H9 (cell line): ENCODE measurements around the gene SLC52A1. TPM values are rescaled to one million over a fixed set of nuclear protein-coding genes. Genes with fewer than 3 reads are reported as not detected.

Source experiments
- DNase-seq: peaks from one replicate; pipeline ENCODE4 v3.0.0-alpha.2; 2017
- H2AFZ ChIP-seq: one replicate; pipeline ENCODE4 v1.6.1; 2013; ENCODE audit warnings: mild to moderate bottlenecking, low read length, control low read depth, moderate library complexity
- H2AK5ac ChIP-seq: 2 replicates; pipeline ENCODE4 v1.6.1; 2013; ENCODE audit warnings: low read length, control low read depth, mixed read lengths; ENCODE audit not compliant: insufficient read length
- H2BK120ac ChIP-seq: one replicate; pipeline ENCODE4 v1.6.1; 2013; ENCODE audit warnings: low read depth, mild to moderate bottlenecking, low read length, control low read depth, inconsistent platforms; ENCODE audit not compliant: poor library complexity, severe bottlenecking
- H2BK12ac ChIP-seq: 2 replicates; pipeline ENCODE4 v1.6.1; 2013; ENCODE audit warnings: low read length, control low read depth, mixed read lengths, low read depth; ENCODE audit not compliant: insufficient read length
- H2BK15ac ChIP-seq: 2 replicates; pipeline ENCODE4 v1.6.1; 2013; ENCODE audit warnings: low read depth, low read length, control low read depth
- H2BK20ac ChIP-seq: one replicate; pipeline ENCODE4 v1.6.1; 2013; ENCODE audit warnings: low read depth, mild to moderate bottlenecking, low read length, control low read depth, inconsistent platforms; ENCODE audit not compliant: poor library complexity, severe bottlenecking
- H2BK5ac ChIP-seq: 2 replicates; pipeline ENCODE4 v1.6.1; 2013; ENCODE audit warnings: low read length, control low read depth, mixed read lengths; ENCODE audit not compliant: insufficient read length
- H3K14ac ChIP-seq: 2 replicates; pipeline ENCODE4 v1.6.1; 2013; ENCODE audit warnings: low read length, control low read depth; ENCODE audit not compliant: insufficient read depth
- H3K18ac ChIP-seq: 2 replicates; pipeline ENCODE4 v1.6.1; 2013; ENCODE audit warnings: low read depth, mild to moderate bottlenecking, mixed read lengths, low read length, control low read depth; ENCODE audit not compliant: insufficient read length
- H3K23ac ChIP-seq: 2 replicates; pipeline ENCODE4 v1.6.1; 2013; ENCODE audit warnings: low read length, control low read depth, mixed read lengths, low read depth; ENCODE audit not compliant: insufficient read length
- H3K23me2 ChIP-seq: 2 replicates; pipeline ENCODE4 v1.6.1; 2013; ENCODE audit warnings: low read depth, mild to moderate bottlenecking, mixed read lengths, low read length, control low read depth; ENCODE audit not compliant: insufficient read length, poor library complexity, severe bottlenecking
- H3K27ac ChIP-seq: 2 replicates; pipeline ENCODE4 v1.5.1; 2013; ENCODE audit warnings: low read length, control low read depth, mixed read lengths, low read depth; ENCODE audit not compliant: insufficient read length
- H3K27me3 ChIP-seq: 2 replicates; pipeline ENCODE4 v1.6.1; 2013; ENCODE audit warnings: low read length, control low read depth, inconsistent platforms; ENCODE audit not compliant: insufficient read depth
- H3K4ac ChIP-seq: 2 replicates; pipeline ENCODE4 v1.6.1; 2013; ENCODE audit warnings: low read depth, mild to moderate bottlenecking, control low read depth, inconsistent platforms, low read length, moderate library complexity
- H3K4me1 ChIP-seq: 2 replicates; pipeline ENCODE4 v1.6.1; 2013; ENCODE audit warnings: low read length, control low read depth, inconsistent platforms; ENCODE audit not compliant: insufficient read depth
- H3K4me2 ChIP-seq: 2 replicates; pipeline ENCODE4 v1.6.1; 2013; ENCODE audit warnings: low read length, control low read depth, mixed read lengths; ENCODE audit not compliant: insufficient read length, insufficient read depth
- H3K56ac ChIP-seq: 2 replicates; pipeline ENCODE4 v1.6.1; 2013; ENCODE audit warnings: low read depth, mild to moderate bottlenecking, mixed read lengths, low read length, control low read depth; ENCODE audit not compliant: insufficient read length
- H3K79me1 ChIP-seq: 2 replicates; pipeline ENCODE4 v1.6.1; 2013; ENCODE audit warnings: low read depth, mild to moderate bottlenecking, moderate library complexity, low read length, control low read depth, inconsistent platforms; ENCODE audit not compliant: insufficient read depth, poor library complexity, severe bottlenecking
- H3K79me2 ChIP-seq: 2 replicates; pipeline ENCODE4 v1.6.1; 2013; ENCODE audit warnings: low read length, control low read depth, inconsistent platforms; ENCODE audit not compliant: insufficient read depth
- H3K9ac ChIP-seq: 2 replicates; pipeline ENCODE4 v1.6.1; 2013; ENCODE audit warnings: low read length, control low read depth, mixed read lengths; ENCODE audit not compliant: insufficient read length; ENCODE audit errors: extremely low read depth
- H3K9me3 ChIP-seq: one replicate; pipeline ENCODE4 v1.6.1; 2013; ENCODE audit warnings: low read depth, low read length, inconsistent platforms; ENCODE audit not compliant: control insufficient read depth
- H3T11ph ChIP-seq: one replicate; pipeline ENCODE4 v1.6.1; 2013; ENCODE audit warnings: mild to moderate bottlenecking, low read length, control low read depth, inconsistent platforms
- H4K20me1 ChIP-seq: one replicate; pipeline ENCODE4 v1.6.1; 2013; ENCODE audit not compliant: control insufficient read depth, insufficient read length, insufficient read depth
- H4K5ac ChIP-seq: 2 replicates; pipeline ENCODE4 v1.6.1; 2013; ENCODE audit warnings: low read depth, mild to moderate bottlenecking, mixed read lengths, low read length, control low read depth; ENCODE audit not compliant: insufficient read length
- H4K8ac ChIP-seq: replicated peaks from 2 replicates; pipeline ENCODE4 v1.6.1; 2013; ENCODE audit warnings: low read length, control low read depth, mixed read lengths, low read depth; ENCODE audit not compliant: insufficient read length
- H4K91ac ChIP-seq: 2 replicates; pipeline ENCODE4 v1.6.1; 2013; ENCODE audit warnings: low read depth, mild to moderate bottlenecking, moderate library complexity, mixed read lengths, low read length, control low read depth; ENCODE audit not compliant: insufficient read length
- H3K27ac Mint-ChIP-seq, 3 experiments: 2 replicates in 2 of 3; 3 replicates in 1 of 3; pipeline ENCODE4 v1.8.0; 2020 to 2021; ENCODE audit warnings: mixed read lengths in 3 of 3, mild to moderate bottlenecking in 1 of 3, moderate library complexity in 1 of 3
- H3K27me3 Mint-ChIP-seq: 2 replicates; pipeline ENCODE4 v1.8.0; 2021; ENCODE audit warnings: low read depth, mild to moderate bottlenecking, moderate library complexity, mixed read lengths
- H3K36me3 Mint-ChIP-seq, 3 experiments: 2 replicates in 2 of 3; 3 replicates in 1 of 3; pipeline ENCODE4 v1.8.0; 2020 to 2021; ENCODE audit warnings: low read depth in 3 of 3, mixed read lengths in 3 of 3; ENCODE audit not compliant: insufficient read depth in 1 of 3
- H3K4me1 Mint-ChIP-seq, 2 experiments: 2 replicates each; pipeline ENCODE4 v1.8.0; 2020; ENCODE audit warnings: mixed read lengths in 2 of 2
- H3K4me3 Mint-ChIP-seq, 2 experiments: 2 replicates in 1 of 2; 3 replicates in 1 of 2; pipeline ENCODE4 v1.8.0; 2020 to 2021; ENCODE audit warnings: mild to moderate bottlenecking in 2 of 2, mixed read lengths in 2 of 2, moderate library complexity in 1 of 2
- H3K9me3 Mint-ChIP-seq, 2 experiments: 2 replicates in 1 of 2; 3 replicates in 1 of 2; pipeline ENCODE4 v1.8.0; 2020; ENCODE audit warnings: mild to moderate bottlenecking in 2 of 2, mixed read lengths in 2 of 2, moderate library complexity in 1 of 2
- CTCF ChIP-seq: fragments of 200-600 bp; sonication (generic); conservative IDR thresholded peaks from 3 replicates; pipeline ENCODE4 v1.8.0; 2021; ENCODE audit warnings: antibody characterized with exemption, mild to moderate bottlenecking
- WGBS: extraction: QIAGEN DNeasy Blood & Tissue Kit; methylation state at CpG from one replicate; pipeline ENCODE4 v1.1.7; 2013; ENCODE audit warnings: missing lambda C conversion rate, low lambda C conversion rate, mixed read lengths; ENCODE audit not compliant: insufficient read length; ENCODE audit errors: extremely low coverage; 5-methylcytosine and 5-hydroxymethylcytosine counted together
- total RNA-seq: library from RNA; stranded (reverse); gene quantifications from 2 replicates; pipeline ENCODE4 v1.2.1, GENCODE V29; 2021

Gene SLC52A1
- total RNA-seq, 1 experiment from 2014 or later, result 0.17 TPM

GRCh38 chr17:5023588-5024147 lies 11.6 kb downstream of the SLC52A1 start:
- H3K4ac ChIP-seq, result no peak overlapping the region
- peaks cover 2% of the 10 kb centered on the region for H3K27me3 Mint-ChIP-seq
- H2BK20ac ChIP-seq, result no peak overlapping the region
- no peak overlapping the region for H3K23ac ChIP-seq
- no peaks in the 10 kb centered on the region for H3K27me3 ChIP-seq
- H4K20me1 ChIP-seq, result no peaks in the 10 kb centered on the region
- no CpG with 5 or more reads among the region's 29 CpGs for WGBS
- H4K5ac ChIP-seq, result no peak overlapping the region
- no peak overlapping the region for H2BK120ac ChIP-seq
- H3K23me2 ChIP-seq, result no peaks in the 10 kb centered on the region
- H3K9ac ChIP-seq, result no peak overlapping the region
- H3K79me2 ChIP-seq, result no peaks in the 10 kb centered on the region
- H3K9me3 Mint-ChIP-seq, result no peaks in the 10 kb centered on the region
- no peak overlapping the region for H2AK5ac ChIP-seq
- H3K79me1 ChIP-seq, result no peaks in the 10 kb centered on the region
- no peaks in the 10 kb centered on the region for H3K4me1 Mint-ChIP-seq
- H4K8ac ChIP-seq, result no peak overlapping the region
- no peak overlapping the region for H2BK15ac ChIP-seq
- peaks cover 29 to 57% (median 48%) of the 10 kb centered on the region in 3 experiments for H3K36me3 Mint-ChIP-seq
- H3K56ac ChIP-seq, result no peak overlapping the region
- no peak overlapping the region for H3K27ac ChIP-seq
- no peak overlapping the region for H3K4me2 ChIP-seq
- H3T11ph ChIP-seq, result no peak overlapping the region
- TF ChIP-seq CTCF, result no peak
- no peaks in the 10 kb centered on the region for H3K4me1 ChIP-seq
- H3K14ac ChIP-seq, result no peak overlapping the region
- H2BK12ac ChIP-seq, result no peak overlapping the region
- no peak overlapping the region for H3K18ac ChIP-seq
- H3K9me3 ChIP-seq, result no peaks in the 10 kb centered on the region
- no peak for DNase-seq
- no peak overlapping the region for H2BK5ac ChIP-seq
- H2AFZ ChIP-seq, result no peak overlapping the region
- H3K27ac Mint-ChIP-seq, result no peak overlapping the region
- no peak overlapping the region for H3K4me3 Mint-ChIP-seq
- H4K91ac ChIP-seq, result no peak overlapping the region
